ENCODE measurements around the gene MBNL1.

The MBNL1 gene

GRCh38 chr3:152474585-152474984 lies 205.9 kb downstream of the MBNL1 start:
- DNase-seq (ENCODE audit: low read depth in 3 of 3), result no peak

- DNase-seq (ENCODE audit: low read depth in 3 of 3), result no peak
Observed at GRCh38 chr3:152477422-152477821, 208.7 kb downstream of the MBNL1 start.

GRCh38 chr3:152480282-152480953 lies 211.7 kb downstream of the MBNL1 start:
- DNase-seq (ENCODE audit: low read depth in 3 of 3), result no peak

- DNase-seq (ENCODE audit: low read depth in 3 of 3), result no peak
Observed at GRCh38 chr3:152486364-152486763, 217.6 kb downstream of the MBNL1 start.

- DNase-seq (ENCODE audit: low read depth in 3 of 3), result no peak
Observed at GRCh38 chr3:152488449-152488848, 219.7 kb downstream of the MBNL1 start.

- DNase-seq (ENCODE audit: low read depth in 3 of 3), result no peak
Observed at GRCh38 chr3:152491922-152492321, 223.2 kb downstream of the MBNL1 start.

- DNase-seq (ENCODE audit: low read depth in 3 of 3), result no peak
Observed at GRCh38 chr3:152496286-152496685, 227.6 kb downstream of the MBNL1 start.

- DNase-seq (ENCODE audit: low read depth in 3 of 3), result no peak
Observed at GRCh38 chr3:152496716-152497115, 228.0 kb downstream of the MBNL1 start.

- DNase-seq (ENCODE audit: low read depth in 3 of 3), result no peak
Observed at GRCh38 chr3:152497457-152497856, 228.7 kb downstream of the MBNL1 start.

- no peak for DNase-seq (ENCODE audit: low read depth in 3 of 3)
Observed at GRCh38 chr3:152497890-152498289, 229.2 kb downstream of the MBNL1 start.

GRCh38 chr3:152499791-152500385 lies 231.2 kb downstream of the MBNL1 start:
- DNase-seq (ENCODE audit: low read depth in 3 of 3), result no peak

GRCh38 chr3:152505926-152506325 lies 237.2 kb downstream of the MBNL1 start:
- DNase-seq (ENCODE audit: low read depth in 3 of 3), result no peak

- DNase-seq (ENCODE audit: low read depth in 3 of 3), result no peak
Observed at GRCh38 chr3:152508705-152509104, 240.0 kb downstream of the MBNL1 start.

GRCh38 chr3:152511904-152512303 lies 243.2 kb downstream of the MBNL1 start:
- no peak for DNase-seq (ENCODE audit: low read depth in 3 of 3)

GRCh38 chr3:152513301-152513960 lies 244.7 kb downstream of the MBNL1 start:
- DNase-seq (ENCODE audit: low read depth in 3 of 3), result no peak
